ENCODE data around the gene FAM53A. TPM values are rescaled to one million over a fixed set of nuclear protein-coding genes. Genes with fewer than 3 reads are reported as not detected.
A peak's percentile ranks its signal among the peaks of the same experiment; 100 is the strongest.
"Not testable (repeated sequence)": the region's sequence is repeated elsewhere in the genome, so short reads cannot be mapped to it uniquely, and the experiment has no call there.

FAM53A gene
- total RNA-seq, 1 experiment from 2014 or later: 5.2 TPM

DNA sequence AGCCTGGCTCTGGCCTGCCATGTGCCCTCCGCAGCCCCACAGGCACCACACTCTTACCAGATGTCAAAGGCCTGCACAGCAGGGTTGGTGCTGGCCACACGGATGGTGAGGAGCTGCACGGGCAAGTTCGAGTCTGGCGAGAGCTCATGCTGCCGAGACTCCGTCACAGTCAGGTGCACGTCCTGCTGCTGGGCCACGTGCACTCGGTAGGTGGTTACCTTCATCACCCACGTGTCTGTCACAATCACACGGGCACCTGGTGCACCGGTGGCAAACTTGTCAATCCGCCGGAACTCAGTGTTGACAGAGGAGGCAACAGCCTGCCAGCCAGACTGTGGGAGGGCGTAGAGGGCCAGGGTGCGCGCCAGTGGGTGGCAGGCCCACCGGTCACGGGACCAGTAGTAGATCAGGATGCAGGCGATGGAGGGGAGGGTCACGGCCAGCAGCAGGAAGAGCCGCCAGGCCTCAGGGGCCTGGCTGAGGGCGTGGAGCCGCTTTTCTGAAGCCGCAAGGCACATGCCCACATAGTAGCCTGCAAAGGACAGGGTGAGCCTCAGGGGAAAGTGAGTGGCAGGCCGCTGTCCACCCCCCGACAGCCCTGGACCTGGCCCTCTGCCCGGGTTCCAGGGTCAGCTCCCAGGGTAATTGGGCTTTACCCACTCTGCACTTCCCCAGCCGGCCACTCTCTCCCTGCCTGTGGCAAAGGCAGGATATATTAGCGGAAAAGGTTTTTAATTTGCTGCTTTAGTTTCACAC, 34.2 kb upstream of the FAM53A start:
- in situ Hi-C loops (cut with HindIII; ENCODE audit: low pct_unique_long_range_greater_than_20kb, low sequenced_read_pairs): no loop called here
- no peak for DNase-seq (ENCODE audit: low read depth)

DNA sequence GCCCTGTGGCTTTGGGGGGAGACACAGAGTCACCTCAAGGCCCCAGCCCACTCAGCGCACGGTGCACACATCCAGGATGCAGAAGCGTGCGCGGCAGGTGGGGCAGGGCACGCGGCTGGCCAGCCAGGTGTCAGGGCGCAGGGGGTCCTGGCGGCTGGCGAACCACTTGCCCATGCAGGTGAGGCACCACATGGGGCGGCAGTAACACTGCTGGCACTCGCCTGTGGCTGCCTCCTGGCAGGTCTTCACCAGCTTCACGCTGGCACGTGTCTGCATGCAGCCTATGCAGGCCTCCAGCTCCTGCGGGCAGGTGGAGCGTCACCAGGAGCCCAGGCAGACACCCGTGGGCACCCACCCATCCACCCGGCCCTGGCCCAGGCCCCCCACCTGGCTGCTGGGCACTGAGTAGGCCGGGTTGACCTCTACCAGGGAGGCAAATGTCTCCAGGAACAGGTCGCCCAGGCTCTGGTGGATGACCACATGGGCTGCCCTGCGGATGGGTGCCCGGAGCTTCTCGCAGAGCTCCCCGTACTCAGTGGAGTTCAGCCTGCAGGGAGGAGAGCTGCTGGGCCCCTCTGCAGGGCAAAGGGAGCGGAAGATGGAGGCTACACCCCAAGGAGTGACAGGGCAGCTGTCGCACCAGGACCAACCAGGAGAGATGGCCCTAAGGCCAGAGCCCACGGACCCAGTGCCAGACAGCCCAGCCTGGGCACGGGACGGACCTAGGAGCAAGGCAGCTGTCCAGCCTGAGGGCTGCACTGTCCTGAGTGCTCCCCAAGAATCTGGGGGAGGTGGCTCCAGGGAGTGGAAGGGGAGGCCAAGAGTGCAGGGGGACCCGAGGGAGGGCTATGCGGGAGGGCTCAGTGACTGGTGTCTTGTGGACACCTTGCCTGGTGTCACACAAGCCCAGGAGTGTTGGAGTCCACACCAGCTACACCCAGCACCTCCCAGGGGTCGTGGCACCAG, 33.3 kb upstream of the FAM53A start:
- in situ Hi-C loops (cut with HindIII; ENCODE audit: low pct_unique_long_range_greater_than_20kb, low sequenced_read_pairs): no loop called here
- DNase-seq (ENCODE audit: low read depth): no peak

DNA sequence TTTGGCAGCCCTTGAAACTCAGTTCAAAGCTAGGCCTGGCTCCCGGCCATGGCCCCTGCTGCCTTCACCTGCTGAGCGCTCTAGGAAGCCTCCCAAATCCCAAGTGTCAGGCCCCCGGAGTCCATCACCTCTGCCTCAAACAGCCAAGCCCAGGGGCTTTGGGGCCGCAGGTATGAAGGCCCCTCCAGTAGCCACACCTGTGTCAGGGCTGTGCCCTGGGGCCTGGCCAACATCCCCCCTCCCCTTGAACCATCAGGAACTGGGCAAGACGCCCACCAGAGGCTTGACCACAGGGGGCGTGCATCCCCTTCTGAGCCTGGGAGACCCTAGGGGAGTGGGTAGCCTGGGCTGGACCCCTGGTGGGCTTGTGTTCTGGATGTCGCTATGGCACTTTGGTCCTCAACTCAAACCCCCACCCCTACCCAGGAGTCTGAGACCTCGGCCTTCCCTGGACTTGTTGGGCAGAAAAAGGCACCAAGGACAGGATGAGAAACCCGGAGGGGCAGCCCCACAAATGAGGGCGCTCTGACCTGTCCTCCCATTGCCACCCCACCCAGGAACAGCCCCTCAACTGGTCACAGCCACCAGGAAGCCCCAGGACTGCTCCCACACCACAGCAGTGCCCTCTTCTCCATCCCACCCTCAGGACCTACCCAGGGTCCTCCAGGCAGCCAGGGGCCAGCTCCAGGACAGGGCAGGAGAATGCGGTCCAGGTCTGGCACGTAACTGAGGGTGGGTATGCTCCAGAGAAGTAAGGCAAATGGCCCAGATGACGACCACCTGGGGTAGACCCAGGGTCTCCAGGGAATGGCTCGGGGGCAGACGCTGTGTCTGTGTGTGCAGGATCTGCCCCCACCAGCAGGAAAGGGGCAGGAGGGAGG, 32.2 kb upstream of the FAM53A start:
- in situ Hi-C loops (cut with HindIII; ENCODE audit: low pct_unique_long_range_greater_than_20kb, low sequenced_read_pairs): no loop called here
- no peak for DNase-seq (ENCODE audit: low read depth)

DNA sequence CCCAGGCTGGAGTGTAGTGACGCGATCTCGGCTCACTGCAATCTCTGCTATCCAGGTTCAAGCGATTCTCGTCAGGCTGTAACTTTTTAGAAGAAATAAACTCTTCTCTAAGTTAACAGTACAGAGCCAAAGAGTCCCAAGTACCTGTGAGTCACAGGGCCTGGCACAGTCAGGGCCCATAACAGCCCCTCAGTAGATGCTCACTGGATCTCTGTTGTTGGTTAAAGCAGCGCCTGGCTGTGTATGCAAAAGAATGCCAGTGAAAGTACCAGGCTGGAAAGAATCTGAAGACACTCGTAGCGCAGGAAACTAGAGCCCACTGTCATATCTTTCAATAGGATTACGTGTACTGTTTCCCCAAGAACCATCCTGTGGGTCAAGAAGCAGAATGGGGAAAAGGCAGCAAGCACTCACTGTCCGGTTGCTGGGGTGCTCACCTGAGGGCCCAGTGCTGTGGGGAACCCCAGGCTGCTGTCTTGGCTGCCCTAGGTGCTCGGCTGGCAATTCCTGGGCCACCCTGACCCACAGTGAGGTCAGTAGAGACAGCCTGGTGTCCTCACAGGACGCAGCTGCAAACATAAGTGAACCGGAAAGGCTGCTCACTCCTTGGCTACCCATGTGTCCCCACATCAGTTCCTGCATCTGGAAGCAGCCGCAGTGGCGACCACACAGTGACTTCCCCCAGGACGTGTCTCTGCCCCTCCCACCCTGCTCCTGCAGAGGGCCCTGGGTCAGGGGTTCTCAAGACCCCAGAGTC, 31.1 kb upstream of the FAM53A start:
- no peak for DNase-seq (ENCODE audit: low read depth)
- in situ Hi-C loops (cut with HindIII; ENCODE audit: low pct_unique_long_range_greater_than_20kb, low sequenced_read_pairs): no loop called here

DNA sequence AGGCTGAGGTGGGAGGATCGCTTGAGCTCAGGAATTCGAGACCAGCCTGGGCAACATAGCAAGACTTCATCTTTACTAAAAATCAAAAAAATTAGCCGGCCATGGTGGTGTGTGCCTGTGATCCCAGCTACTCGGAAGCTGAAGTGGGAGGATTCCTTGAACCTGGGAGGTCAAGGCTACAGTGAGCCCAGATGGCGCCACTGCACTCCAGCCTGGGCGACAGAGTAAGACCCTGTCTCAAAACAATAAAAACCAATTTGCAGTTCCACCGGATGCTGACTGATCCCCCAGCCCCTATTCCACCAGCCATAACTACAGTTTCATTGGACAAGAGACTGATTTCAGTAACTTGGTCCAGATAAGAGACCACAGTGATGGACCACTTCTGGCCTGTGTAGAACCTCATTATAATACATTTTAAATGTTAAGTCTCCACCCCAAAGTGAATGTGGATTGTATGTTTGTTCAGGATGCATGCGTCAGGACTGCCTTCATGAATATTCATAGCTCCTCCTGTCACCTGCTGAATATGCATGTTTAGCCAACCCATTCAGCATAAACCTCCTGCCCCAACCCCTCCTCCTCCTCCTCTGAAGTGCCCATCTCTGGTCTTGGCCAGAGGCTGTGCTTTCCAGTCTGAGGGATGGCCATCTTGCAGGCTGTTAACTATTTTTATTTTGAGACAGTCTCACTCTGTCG, 30.3 kb upstream of the FAM53A start:
- DNase-seq (ENCODE audit: low read depth): peak; percentile 41

DNA sequence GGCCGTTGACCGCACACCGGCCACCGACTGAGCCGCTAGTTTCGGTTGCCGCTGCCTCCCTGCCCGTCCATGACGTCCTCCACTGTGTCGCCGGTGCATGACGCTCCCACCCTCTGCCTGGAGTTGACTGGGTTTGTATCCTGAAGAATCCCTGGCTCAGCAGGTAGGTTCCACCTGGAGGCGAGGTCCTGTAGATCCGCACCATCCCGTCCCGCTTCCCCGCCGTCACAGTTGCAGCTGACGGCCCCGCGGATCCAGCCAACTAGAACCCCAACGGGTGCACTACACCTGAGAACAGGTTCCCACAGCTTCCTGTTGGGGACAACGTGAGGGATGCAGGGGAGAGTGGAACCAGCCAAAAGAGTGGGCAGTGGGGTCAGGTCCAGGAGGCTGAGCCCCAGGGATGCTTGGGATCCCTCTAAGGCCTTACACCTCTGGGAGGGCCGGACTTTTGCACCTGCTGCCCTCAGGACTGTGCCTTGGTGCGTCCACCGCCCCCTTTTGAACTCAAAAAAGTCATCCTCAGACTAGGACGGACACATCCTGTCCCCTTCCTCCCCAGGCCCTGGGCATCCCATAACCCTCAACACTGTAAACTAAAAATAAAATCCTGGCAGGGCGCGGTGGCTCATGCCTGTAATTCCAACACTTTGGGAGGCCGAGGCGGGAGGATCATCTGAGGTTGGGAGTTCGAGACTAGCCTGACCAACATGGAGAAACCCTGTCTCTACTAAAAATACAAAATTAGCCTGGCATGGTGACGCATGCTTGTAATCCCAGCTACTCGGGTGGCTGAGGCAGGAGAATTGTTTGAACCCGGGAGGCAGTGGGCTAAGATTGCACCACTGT, 29.1 kb upstream of the FAM53A start:
- in situ Hi-C loops (cut with HindIII; ENCODE audit: low pct_unique_long_range_greater_than_20kb, low sequenced_read_pairs): no loop called here
- no peak for DNase-seq (ENCODE audit: low read depth)

More for the DNA sequence above, 30.3 kb upstream of the FAM53A start:
- in situ Hi-C loops (cut with HindIII; ENCODE audit: low pct_unique_long_range_greater_than_20kb, low sequenced_read_pairs): no loop called here

DNA sequence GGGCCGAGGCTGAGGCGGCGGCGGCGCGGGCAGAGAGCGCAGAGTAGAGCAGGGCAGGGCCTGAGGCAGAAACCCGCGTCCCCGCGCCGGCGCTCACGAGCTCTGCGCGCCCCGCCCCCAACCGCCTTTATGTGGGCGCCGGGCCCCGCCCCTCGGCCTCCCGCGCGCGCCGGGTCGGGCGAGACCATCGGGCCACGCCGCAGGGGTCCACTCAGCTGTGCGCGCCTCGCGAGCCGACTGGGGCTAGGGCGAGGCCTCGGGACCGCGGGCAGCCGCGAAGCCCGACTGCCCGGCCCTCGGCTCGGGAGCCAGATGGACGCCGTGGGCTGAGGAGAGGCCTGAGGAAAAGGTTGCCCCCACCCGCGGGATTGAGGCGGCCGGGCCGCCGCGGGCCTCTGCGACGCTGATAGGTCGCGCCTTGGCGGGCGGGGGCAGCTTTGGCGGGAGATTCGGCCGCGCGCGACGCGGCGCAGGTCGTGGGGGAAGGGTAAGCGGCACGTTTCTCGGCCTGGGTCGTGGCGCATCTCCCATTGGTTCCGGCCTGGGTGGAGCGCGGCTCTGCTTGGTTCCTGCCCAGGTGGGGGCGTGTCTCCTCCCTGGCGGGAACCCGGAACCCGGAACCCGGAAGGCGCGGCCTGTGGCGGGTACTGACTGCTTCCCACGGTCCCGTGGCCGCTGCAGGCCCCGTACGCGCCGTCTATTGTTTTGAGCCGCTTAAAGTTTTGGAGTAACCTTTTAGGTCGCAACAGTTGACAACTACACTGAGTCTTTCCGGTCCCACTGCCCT, 28.3 kb upstream of the FAM53A start, which contains the start of gene SLBP:
Gene SLBP, minus strand, starts transcription at position 104 of the 787 bp plus-strand sequence. CDS start 131 bp downstream, outside the sequence.
- peak; percentile 94 for DNase-seq (ENCODE audit: low read depth)
- in situ Hi-C loops (cut with HindIII; ENCODE audit: low pct_unique_long_range_greater_than_20kb, low sequenced_read_pairs): no loop called here

DNA sequence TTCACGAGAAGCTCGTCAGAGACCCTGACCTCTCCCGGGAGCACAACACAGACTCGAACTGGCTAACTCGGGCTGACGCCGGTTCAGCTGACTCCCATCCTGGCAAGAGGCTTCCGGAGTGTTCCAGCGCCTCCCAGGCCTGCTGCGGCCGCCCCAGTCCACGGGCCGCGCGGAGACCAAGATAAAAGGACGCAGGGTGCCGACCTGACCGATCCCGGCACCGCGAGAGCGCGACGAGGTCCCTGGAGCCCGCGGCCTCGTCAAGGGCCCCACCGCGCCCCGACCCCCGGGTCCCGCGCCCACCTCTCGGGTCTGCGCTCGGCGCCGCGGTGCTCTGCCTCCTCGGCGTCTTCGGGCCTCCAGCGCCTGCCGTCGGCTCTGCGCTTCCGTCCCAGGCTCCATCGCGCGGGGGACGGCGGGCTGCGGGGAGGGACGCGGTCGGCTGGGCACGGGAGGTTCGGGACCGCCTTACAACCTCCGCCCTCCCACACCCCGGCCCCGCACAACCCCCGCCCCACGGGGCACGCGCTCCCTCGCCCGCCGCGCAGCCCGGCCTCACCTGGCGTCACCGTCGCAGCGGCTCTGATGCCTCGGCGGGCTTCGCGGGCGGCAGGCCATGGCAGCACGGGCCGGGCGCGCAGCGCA, 27.6 kb upstream of the FAM53A start:
- in situ Hi-C loops (cut with HindIII; ENCODE audit: low pct_unique_long_range_greater_than_20kb, low sequenced_read_pairs): no loop called here
- DNase-seq (ENCODE audit: low read depth): peak; percentile 32

DNA sequence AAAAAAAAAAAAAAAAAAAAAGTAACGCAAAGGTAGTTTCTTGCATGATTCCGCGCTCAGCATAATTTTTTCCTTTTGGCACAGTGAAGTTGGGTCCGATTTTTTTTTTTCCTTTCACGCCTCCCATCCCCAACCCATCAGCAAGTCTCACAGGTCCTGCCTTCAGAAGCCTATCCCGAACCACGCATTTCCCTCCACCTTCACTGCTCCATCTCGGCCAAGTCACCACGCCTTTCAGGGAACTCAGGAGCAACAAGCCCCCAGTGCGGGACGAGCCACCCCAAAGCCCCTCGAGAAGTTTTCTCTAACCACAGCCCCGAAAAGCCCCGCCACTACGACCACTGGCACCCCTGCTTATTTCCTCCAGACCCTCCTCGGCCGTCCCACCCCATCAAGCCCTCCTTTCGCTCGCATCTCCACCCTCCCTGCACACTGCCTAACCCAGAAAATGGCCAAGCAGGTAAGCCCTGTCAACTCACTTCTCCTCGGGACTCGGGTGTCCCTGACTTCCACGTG, 27.0 kb upstream of the FAM53A start:
- in situ Hi-C loops (cut with HindIII; ENCODE audit: low pct_unique_long_range_greater_than_20kb, low sequenced_read_pairs): no loop called here
- DNase-seq (ENCODE audit: low read depth): no peak

DNA sequence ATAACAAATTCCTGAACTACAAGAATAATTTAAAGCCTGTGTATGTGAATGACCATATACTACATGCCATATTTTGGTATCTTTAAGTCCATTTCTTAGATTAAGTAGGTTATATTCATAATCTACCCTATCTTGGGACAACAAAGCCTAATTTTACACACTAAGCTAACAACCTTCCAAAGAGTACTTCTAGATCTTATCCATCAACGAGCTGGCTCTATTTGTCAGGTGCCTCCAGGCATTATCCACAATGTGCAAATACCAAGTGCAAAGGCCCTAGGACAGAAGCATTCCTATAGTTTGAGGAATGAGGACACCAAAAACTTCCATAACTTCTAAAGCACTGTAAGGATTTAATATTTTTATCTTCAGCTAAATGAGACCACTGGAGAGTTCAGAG, 24.5 kb upstream of the FAM53A start:
- in situ Hi-C loops (cut with HindIII; ENCODE audit: low pct_unique_long_range_greater_than_20kb, low sequenced_read_pairs): no loop called here
- no peak for DNase-seq (ENCODE audit: low read depth)

DNA sequence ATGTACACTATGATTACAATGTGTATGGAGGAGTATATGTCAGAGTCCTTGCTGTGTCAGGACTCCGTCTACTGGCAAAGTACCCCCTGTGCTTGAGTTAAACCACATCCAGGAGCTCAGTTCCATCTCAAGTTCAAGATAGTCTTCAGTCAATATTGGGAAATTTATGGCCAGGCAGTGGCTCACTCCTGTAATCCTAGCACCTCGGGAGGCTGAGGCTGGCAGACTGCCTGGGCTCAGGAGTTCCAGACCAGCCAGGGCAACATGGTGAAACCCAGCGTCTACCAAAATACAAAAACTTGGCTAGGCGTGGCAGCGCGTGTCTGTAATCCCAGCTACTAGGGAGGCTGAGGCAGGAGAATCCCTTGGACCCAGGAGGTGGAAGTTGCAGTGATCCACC, 22.2 kb upstream of the FAM53A start:
- DNase-seq (ENCODE audit: low read depth): no peak
- in situ Hi-C loops (cut with HindIII; ENCODE audit: low pct_unique_long_range_greater_than_20kb, low sequenced_read_pairs): no loop called here

DNA sequence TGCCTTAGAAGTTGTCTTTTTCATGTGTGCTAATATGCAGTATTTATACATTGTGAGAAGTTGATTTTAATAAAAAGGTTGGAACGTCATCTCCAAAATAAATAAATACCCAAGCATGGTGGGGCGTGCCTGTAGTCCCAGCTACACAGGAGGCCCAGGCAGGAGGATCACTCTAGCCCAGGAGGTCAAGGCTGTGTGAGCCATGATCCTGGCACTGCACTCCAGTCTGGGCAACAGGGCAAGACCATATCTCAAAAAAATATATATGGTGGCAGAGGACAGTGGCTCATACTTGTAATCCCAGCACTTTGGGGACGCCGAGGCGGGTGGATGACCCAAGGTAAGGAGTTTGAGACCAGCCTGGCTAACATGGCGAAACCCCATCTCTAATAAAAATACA, 21.6 kb upstream of the FAM53A start:
- in situ Hi-C loops (cut with HindIII; ENCODE audit: low pct_unique_long_range_greater_than_20kb, low sequenced_read_pairs): no loop called here
- no peak for DNase-seq (ENCODE audit: low read depth)

DNA sequence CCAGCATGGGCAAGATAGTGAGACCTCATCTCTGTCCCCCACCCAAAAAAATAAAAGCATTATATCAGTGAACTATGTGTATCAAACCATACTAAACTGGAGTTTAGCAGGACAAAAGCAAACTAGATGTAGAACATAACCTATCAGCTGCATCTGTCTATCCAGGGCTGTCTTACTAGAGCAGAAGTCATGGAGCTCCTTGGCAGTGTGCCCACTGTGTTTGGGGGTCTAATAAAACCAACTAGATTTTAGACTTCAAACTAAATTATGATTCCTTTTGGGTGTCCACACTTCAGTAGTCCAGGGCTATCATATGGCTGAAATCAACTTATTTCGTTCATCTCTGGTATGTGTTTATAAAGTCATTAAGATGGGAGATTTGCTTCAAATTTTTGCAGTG, 19.8 kb upstream of the FAM53A start:
- in situ Hi-C loops (cut with HindIII; ENCODE audit: low pct_unique_long_range_greater_than_20kb, low sequenced_read_pairs): no loop called here
- DNase-seq (ENCODE audit: low read depth): no peak

DNA sequence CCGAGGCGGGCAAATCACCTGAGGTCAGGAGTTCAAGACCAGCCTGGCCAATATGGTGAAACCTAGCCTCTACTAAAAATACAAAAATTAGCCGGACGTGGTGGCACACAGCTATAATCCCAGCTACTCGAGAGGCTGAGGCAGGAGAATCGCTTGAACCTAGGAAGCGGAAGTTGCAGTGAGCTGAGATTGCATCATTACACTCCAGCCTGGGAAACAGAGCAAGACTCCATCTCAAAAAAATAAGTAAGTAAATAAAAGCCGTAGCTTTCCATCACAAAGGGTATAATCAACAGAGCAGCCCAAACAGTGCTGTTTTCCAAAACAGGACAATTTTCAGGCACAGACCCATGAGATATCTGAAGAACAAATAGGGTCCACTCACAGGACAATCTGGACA, 17.6 kb upstream of the FAM53A start:
- DNase-seq (ENCODE audit: low read depth); in situ Hi-C loops (cut with HindIII; ENCODE audit: low pct_unique_long_range_greater_than_20kb, low sequenced_read_pairs): not testable (repeated sequence)

DNA sequence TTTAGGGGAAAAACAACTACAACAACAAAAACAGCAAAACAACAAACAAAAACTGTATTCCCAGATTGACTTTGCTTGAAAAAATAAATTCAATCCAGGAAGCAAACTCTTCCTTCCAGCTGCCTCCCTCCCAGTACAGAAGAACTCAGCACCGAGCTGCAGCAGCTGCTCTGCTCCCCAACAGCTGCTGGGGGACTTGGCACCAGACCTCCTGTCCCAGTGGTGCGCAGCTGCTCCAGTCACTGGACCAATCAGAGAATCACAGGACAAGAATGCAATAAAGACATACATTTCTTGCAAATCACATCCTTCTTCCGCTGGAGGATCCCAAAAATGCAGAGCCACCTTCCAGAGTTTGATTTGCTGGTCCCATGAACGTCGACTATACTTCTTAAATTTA, 11.8 kb upstream of the FAM53A start:
- in situ Hi-C loops (cut with HindIII; ENCODE audit: low pct_unique_long_range_greater_than_20kb, low sequenced_read_pairs): no loop called here

More for the DNA sequence above, 11.8 kb upstream of the FAM53A start:
- DNase-seq (ENCODE audit: low read depth): no peak
